EH (cell line): ENCODE results near the gene TBC1D8.

Experiments used
- DNase-seq: peaks from one replicate; pipeline ENCODE4 v3.0.0-alpha.2; 2015; ENCODE audit warnings: low read depth

TBC1D8 gene

DNA sequence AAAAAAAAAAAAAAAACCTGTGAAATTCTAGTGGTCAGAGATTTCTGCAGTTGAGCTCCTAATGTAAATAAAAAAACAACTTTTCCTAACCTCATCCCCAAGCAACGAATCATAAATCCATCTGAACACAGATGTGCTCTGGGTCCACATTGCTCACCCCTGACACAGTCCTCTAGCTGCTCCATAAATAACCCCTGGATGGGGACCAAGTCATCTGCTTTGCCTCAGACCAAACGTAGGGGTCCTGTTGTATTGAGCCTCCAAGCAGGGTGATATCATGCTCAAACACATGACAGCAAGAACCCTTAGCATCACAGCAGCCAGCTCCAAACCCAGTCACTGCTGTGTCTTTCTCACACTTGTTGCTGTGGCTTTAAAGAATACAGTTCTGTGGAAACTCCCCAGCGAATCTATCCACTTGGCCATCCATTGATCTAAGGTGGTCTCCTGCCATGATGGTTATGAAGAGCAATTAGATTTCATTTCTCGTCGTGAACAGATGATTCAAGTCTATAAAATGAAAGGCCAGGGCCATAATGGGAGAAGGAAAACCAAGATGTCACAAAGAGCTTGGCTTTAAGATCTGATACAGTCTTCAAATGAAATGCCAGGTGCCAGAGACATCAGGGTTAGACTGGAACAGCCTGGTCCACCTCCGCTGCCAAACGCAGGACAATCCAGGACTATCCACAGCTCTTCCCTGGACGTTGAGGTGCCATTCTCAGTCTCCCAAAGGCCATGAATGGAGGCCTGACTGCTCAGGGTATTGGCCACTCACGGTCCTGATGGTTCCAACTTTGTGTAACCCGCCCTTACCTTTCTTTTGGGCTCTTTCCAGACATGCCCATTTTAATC lies 39.0 kb downstream of the TBC1D8 start:
- DNase-seq: peak; percentile 91

DNA sequence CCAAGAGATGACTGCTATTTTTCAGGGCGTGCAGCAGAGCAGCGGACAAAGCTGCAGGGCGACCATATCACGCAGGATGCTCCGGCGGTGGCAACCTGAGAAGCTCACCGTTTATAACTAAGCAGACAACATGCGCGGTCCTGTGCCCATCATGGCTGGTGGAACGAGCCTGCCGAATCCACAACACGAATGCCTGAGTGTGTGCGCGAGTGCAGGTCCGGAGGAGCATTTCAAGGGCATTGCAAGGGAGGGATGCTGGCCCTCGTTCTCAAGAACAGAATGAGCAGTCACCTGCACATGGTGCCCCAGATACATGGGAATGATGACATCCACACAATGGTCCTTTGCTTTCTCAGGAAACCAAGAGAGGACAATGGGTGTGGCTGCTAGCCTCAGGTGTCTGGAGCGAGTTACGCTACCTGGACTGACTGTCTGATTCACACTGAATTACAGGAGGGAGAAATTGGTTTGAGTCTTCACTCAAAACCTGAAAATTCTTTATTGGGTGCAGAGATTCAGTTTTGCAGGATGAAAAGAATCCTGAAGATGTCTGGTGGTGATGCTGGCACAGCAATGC lies 39.8 kb downstream of the TBC1D8 start:
- no peak for DNase-seq

DNA sequence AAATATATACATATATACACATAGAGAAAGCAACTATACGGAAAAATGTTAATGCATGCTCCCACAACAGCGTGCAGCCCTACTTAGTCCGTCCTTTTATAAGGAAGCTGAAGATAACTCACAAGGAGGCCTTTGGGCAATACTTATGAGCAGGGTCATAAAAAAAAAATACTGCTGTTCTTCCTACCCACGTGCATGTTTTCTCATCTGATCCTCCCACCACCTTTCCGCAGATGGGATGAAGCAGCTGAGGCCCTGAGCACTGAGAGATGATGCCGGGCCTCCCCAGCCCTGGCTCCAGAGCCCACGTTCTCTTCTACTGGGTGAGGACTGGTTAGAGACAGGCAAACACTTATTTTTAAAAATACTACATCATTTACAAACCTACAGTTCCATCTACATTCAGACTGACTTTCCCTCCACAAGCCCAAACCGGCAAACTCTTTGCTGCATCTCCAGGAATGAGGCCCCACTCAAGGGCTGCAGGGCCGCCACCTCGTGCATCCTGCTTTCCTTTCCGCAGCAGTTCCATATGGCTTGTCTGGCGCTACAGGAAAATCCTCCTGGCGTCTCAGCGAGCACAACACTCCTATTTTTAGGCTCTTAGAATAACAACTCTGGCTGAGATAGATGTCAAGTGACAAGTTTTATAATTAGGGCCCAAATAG lies 41.6 kb downstream of the TBC1D8 start:
- no peak for DNase-seq

DNA sequence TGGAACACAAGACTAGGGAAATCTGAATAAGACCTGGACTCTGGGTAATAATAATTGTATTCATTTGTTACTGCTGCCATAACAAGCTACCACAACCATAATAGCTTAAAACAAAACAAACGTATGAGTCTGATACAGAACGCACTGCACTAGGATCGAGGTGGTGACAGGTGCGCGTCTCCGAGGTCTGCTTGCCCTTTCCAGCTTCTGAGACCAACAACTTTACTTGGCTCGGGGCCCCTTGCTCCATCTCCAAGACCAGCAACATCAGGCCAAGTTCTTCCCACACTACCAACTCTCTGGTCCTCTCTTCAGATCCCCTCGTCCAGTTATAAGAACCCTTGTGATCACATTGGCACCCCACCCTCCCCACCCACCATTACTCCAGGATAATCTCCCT lies 42.8 kb downstream of the TBC1D8 start:
- DNase-seq: no peak

DNA sequence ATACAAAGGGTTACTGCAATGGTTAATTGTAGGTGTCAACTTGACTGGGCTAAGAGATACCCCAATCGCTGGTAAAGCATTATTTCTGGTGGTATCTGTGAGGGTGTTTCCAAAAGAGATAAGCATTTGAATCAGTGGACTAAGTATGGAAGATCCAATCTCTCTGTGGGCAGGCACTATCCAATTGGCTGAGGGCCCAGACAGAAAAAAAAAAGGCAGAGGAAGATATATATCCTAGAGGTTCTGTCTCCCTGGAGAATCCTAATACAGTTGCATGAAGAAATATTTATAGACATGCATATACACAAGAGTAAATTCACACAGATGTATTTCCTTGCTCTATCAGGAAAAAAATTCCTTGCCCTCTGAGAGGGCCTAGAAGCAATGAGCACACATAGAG lies 43.9 kb downstream of the TBC1D8 start:
- DNase-seq: no peak

DNA sequence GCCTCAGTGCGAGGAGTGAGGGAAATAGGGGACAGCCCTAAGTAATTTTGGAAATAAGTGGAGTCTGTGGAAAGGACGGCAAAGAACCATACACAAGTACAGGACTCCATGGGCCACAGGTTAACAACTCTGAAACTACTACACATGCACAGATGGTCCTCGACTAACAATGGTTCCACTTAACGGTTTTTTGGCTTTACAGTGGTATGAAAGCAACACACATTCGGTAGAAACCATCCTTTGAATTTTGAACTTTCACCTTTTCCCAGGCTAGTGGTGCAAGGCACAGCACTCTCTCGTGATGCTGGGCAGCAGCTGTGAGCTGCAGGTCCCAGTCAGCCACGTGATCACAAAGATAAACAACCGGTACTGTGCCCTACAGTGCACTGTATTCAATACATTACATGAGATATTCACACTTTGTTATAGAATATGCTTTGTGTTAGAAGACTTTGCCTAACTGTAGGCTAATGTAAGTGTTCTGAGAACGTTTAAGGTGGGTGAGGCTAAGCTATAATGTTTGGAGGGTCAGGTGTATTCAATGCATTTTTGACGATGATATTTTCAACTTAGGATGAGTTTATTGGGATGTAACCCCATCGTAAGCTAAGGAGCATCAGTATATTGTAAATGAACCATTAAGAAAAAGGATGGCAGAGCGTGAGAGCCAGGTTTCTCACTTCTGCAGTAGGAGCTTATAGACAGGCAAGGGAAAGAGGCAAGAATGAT lies 44.6 kb downstream of the TBC1D8 start:
- no peak for DNase-seq

DNA sequence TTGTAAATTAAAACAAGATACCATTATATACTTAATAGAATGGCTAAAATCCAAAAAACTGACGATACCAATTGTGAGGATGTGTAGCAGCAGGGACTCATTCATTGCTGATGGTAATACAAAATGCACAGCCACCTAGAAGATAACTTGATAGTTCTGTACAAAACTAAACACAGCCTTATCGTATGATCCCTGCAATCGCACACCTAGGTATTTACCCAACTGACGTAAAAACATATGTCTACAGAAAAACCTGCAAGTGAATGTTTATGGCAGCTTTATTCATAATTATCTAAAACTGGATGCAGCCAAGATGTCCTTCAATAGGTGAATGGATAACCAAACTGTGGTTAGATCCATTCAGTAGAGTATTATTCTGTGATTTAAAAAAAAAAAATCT lies 45.5 kb downstream of the TBC1D8 start:
- no peak for DNase-seq

DNA sequence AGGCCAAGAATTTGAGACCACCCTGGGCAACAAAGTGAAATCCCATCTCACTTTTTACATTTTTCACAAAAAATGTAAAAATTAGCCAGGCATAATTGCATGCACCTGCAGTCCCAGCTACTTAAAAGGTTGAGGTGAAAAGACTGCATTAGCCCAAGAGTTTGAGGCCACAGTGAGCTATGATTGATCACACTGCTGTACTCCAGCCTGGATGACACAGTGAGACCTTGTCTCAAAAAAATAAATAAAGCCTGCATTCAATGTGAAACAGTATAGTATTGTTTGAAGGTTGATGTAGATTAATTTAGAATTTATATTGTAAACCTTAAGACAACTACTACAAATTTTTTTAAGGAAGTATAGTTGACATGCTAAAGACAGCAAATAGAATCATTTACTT lies 53.5 kb downstream of the TBC1D8 start:
- no peak for DNase-seq

DNA sequence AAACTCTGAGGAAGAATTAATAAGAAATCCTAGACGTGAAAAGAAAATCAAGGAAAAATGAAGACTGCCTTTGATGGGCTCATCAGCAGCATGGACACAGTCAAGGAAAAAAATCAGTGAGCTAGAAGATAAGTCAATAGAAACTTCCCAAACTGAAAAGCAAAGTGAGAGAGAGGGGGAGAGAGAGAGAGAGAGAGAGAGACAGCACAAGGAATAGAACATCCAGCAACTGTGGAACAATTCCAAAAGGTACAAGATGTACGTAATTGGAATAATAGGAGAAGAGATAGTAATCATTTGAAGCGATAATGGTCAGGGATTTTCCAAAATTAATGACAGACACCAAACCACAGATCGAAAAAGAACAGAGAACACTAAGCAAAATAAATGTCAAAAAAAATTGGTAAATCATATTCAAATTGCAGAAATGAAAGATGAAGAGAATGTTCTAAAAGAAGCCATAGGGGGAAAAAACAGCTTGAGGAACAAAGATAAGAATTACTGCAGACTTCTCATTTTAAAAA lies 54.5 kb downstream of the TBC1D8 start:
- no peak for DNase-seq

DNA sequence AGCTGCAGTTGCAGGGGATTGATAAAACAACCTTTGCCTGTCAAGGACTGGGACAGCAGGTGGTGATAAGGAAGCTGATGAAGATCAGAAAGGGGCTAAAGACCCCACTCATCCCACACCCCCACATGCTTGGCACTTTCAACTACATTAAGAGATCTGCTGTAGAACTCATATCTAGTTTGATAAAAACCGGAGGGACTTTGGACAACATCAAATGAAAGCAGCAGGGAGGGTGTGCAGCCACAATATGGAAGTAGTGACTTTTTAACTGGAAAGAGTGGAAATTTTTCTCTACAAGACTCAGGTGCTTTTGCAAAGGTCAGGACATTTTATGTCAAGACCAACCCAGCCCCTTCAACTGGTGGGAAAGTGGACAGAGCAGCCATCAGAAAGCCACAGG lies 56.8 kb downstream of the TBC1D8 start:
- no peak for DNase-seq

DNA sequence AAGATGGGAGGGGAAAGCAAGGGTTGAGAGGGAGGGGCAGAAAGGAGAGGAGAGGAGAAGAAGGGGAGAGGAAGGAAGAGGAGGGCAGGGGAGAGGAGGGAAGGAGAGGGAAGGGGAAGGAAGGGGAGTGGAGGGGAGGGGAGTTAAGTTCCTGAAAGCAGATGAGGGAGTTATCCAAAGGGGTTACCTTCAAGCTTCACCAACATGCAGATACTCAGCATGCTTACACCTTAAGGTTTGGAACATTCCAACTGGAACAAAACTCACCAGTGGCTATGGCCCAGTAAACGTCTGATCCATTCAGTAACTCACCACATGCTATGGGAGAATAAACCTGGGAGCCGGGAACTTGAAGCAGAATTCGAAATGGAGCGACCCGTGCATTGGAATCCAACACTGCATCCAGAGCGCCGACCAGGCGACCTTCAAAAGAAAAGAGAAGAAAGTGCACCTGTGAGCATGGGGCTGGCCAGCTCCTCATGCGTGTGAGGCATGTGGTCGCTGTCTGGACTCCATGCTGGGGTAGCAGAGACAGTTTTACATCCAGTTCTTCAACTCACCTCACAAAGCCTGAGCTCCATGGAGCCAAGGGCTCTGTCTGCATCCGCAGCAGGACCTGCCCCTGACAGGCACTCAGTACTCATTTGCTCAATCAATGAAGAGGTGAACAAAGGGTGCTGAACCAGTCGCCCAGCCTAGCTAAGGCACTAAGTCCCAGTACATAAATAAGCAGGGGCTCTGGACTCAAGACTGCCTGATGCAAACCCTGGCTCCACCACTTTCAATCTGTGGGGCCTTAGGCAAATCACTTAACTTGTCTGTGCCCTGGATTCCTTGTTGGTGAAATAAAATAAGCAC lies 61.0 kb downstream of the TBC1D8 start:
- DNase-seq: no peak

DNA sequence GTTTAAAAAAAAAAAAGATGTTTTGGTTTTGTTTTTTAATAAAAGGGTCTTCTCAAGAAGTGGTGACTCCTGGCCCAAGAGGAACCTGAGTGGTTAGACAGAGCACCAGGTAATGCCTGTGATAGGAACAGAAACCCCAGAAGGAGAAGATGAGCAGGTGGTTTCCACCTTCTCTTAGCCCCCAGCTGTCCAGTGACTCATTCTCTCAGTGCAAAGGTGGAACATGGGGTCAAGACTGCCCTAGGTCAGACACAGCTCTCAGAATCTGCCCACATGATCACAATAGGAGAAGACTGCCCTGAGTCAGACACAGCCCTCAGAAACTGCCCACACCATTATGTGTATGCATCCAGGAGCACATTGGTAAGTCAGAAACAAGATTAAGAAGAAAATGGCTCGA lies 61.8 kb downstream of the TBC1D8 start:
- no peak for DNase-seq

DNA sequence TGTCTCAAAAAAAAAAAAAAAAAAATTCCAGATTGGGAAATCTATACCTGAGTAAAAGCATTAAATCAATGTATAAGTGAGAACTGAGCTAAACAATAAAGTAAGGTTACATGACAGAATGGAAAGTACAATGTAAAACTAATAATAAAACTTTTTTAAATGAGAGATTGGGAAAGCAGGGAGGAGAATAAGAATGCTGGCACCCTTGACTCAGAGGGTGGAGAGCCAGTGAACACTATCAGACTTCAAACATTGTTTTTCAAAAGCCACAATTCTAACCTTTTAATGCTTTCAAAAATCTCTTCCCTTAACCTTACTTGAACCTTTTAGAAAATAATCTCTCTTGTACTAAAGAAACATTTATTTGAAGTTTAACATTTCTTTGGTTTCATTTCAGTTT lies 63.5 kb downstream of the TBC1D8 start:
- DNase-seq: no peak

DNA sequence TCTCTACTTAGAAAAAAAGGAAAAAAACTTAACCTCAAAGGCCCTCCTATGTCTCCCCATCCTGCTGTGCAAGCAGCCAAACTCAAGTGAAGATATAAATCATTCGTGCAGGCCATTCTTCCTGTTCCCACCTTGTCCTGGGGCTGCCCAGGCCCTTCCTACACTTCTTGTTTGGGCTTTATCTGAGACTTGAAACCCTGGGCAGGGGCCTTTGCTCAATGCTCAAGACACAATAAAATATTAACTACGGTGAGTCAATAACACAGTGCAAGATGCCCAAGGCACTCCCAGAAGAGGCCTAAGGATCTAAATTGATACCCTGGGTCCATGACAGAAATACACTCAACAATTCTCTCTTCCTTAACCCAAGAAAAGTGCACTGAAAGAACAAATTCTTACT lies 67.6 kb downstream of the TBC1D8 start:
- DNase-seq: no peak

DNA sequence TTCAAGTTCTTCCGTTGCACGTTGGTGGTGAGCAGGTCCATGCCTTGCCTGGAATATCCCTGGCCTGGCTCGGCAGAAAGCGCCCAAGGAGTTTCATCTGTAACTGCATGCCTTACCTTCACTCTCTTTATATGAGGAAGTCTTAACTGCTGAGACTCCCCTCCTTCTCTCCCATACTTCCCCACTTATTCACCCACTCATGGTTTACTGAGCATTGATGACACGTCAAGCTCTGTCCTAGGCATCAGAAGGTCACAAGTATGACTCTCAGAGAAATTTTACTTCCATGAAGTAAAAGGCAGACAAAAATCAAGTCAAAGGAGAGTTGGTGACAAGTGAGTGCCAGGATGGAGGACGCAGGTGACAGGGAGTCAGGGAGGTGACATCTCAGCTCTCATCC lies 68.2 kb downstream of the TBC1D8 start:
- no peak for DNase-seq

DNA sequence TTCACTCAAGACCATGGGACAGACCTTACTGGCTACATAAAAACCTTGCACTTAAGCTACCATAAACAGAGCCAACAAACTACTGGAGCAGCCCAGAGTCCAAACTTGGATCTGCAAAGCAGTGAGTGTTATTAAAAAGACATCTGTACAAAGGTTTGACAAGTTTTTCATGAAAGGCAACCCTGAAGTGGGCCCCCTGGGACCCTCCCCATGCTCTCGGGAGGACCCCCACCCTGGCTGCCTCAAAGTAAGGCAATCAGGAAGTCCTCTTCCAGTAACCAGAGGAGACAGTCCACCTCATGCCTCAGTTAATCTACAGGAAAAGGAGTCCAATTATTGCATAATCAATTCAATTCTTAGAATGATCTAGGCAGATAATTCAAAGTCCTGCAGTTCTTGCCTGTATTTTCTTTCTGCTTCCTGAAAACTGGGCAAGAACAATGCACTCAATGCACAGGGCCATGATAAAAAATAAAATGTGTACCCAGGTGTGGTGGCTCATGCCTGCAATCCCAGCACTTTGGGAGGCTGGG lies 69.7 kb downstream of the TBC1D8 start:
- no peak for DNase-seq

DNA sequence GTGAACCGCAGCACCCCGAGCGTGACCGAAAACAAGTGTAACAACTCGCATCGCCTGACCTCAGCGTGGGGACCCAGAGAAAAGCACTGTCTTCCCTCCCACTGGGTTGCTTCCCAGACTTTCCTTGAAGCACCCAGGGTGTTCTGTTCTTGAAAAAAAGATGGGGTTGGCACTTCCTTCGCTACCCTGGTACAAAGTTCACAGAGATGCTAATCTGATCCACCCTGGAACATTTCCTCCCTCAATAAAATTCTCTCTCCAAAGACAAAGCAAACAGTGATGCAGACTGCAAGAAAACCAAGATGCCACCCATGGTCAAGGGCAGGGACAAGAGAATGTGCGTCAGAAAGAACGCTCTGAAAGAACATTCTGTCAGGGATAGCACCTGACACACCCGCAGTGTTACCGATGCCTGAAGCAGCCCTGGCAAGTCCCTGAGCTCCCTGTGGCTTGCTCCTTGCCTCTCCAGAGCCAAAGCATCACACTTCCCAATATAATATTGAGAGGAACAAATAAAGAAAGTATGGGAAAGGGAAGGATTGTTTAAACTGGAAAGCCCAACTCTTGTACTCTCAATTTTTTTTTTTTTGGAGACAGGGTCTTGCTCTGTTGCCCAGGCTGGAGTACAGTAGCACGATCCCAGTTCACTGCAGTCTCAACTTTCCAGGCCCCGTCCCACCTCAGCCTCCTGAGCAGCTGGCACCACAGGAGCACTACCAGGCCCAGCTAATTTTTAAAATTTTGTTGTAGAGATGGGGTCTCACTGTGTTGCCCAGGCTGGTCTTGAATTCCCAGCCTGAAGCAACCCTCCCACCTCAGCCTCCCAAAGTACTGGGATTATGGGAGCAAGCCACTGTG lies 70.7 kb downstream of the TBC1D8 start:
- no peak for DNase-seq

DNA sequence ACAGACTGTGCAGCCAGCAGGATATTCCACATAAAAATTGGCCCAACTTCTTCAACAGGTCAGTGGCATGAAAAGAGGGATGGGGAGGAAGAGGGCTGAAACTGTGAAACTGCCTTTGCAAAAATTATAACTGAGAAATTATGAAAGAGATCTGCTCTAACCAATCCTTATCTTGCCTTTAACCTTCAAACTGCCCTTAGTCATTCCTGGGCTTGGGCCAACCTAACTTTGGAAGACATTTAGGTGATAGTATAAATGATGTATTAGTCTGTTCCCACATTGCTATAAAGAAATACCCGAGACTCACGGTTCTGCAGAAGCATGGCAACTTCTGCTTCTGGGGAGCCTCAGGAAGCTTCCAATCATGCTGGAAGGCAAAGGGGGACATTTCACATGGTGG lies 74.6 kb downstream of the TBC1D8 start:
- no peak for DNase-seq

DNA sequence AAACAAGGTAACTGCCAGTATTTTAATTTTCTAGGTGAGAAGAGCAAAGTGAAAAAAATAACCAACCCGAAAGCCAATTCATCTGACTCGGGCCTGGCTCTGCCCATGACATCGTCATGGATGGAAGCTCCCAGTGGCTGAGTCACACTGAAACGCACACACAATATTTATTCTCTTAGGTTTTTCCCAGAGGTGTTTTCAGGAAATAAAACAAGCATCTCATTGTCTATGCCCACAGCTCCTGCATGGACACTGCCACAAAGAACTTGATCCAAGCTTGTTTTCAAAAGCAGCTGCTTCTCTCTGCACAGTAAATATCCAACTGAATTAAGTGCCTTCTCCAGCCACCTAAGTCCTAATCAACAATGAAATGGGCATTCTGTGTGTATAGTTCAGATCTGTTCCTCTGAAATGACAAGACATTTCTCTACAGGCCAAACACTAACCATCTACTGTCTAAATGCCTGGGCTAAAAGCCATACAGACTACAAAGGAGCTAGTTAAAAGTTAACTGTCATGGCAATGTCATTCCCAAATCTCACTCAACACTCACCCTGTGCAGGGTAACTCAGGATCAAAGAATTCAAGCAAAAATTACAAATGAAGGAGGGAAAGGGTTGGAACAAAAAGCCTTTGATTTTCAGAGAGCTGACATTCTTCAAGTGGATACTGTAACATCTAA lies 86.2 kb downstream of the TBC1D8 start:
- peak; percentile 60 for DNase-seq

DNA sequence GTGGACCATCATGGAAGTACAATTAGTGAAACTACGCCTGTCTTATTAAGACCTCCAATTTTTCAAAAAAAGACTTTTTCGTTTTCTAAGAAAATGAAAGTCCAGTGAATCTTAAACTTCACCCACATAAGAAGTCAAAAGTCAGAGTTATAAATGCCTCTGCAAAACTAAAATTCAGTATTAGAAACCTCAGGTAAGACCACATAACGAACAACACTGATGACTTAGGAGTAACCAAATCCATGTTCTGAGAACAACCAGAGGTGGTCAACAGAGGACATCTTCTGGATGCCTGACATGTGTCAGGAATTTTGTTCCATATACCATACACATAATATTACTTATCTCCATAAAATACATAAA lies 86.7 kb downstream of the TBC1D8 start:
- no peak for DNase-seq
